Psoas muscle (tissue), 8 donors: ENCODE measurements around the gene DCHS2. TPM values are rescaled to one million over a fixed set of nuclear protein-coding genes. Genes with fewer than 3 reads are reported as not detected.

ENCODE experiments used
- ATAC-seq, 4 donors: fragments of 200-7000 bp; cut with Tn5 transposase; one replicate each; pipeline ENCODE4 v1.9.1; 2020; ENCODE audit warnings: moderate library complexity in 3 of 4, mild to moderate bottlenecking in 2 of 4
- DNase-seq, 2 donors: peaks; one replicate each; pipeline ENCODE4 v3.0.0-alpha.2; 2020
- H3K27ac ChIP-seq: fragments of 200-600 bp; one replicate; pipeline ENCODE4 v1.8.0; 2022
- H3K27me3 ChIP-seq, 3 donors: fragments of 200-600 bp in 1 of 3; one replicate each; pipeline versions ENCODE4 v1.6.1 to v1.8.0; 2013 to 2022; ENCODE audit warnings: low read length in 2 of 3, mild to moderate bottlenecking in 2 of 3, moderate library complexity in 1 of 3; ENCODE audit not compliant: insufficient read depth in 3 of 3
- H3K36me3 ChIP-seq, 2 donors: fragments of 200-600 bp in 1 of 2; one replicate each; pipeline versions ENCODE4 v1.6.1 to v1.8.0; 2013 to 2022; ENCODE audit warnings: low read depth in 1 of 2, mild to moderate bottlenecking in 1 of 2, moderate library complexity in 1 of 2; ENCODE audit not compliant: insufficient read depth in 1 of 2
- H3K4me1 ChIP-seq: fragments of 200-600 bp; one replicate; pipeline ENCODE4 v1.8.0; 2022
- H3K4me3 ChIP-seq: fragments of 200-600 bp; one replicate; pipeline ENCODE4 v1.8.0; 2022; ENCODE audit warnings: mild to moderate bottlenecking
- H3K9me3 ChIP-seq: fragments of 200-600 bp; one replicate; pipeline ENCODE4 v1.8.0; 2022
- WGBS, 3 donors: extraction: QIAGEN DNeasy Blood & Tissue Kit; methylation state at CpG; one replicate each; pipeline versions ENCODE4 v1.1.6 to v1.1.7; 2013; 5-methylcytosine and 5-hydroxymethylcytosine counted together
- intact Hi-C, 2 donors: fragments of 100-400 bp; cut with DNase I; formaldehyde crosslinking; loops; one replicate each; pipeline versions ENCODE4 v1.11.0 to v1.14.2; 2022
- polyA plus RNA-seq, 3 donors: library from polyadenylated mRNA; stranded (reverse); fragments of 200-250 nt; gene quantifications; one replicate each; pipeline ENCODE4 v1.2.3, GENCODE V29; 2013
- total RNA-seq, 4 donors: library from RNA; stranded (reverse); fragmentation: NEBNext Ultra II Directional in 2 of 4; extraction: Animal tissue kit (Norgen Biotek cat#: 25700) in 2 of 4; gene quantifications; one replicate each; pipeline versions ENCODE4 v1.2.1 to v1.2.4, GENCODE V29; 2021 to 2023
- TF ChIP-seq, protein P1 (sequence below): fragments of 200-600 bp; IDR thresholded peaks from one replicate; pipeline ENCODE4 v1.8.0; 2022; ENCODE audit warnings: antibody characterized with exemption
- donor health status: healthy with polysubstance abuse.
- donor health status: DM: no; HTN: no; CAD: no; lungs with moderate emphysema.
- donor health status: Bipolar disorder and iron deficiency.
- donor health status: healthy.
- donor health status: DM: yes; HTN: yes; CAD: no.
- donor health status: DM: no; HTN: no; CAD: no.
- donor health status: DM: no; HTN: no; CAD: no.
- donor health status: DM: yes; HTN: yes; CAD: no.

Gene DCHS2
- total and polyA plus RNA-seq, 7 donors, result 0.01 to 0.84 (median 0.16) TPM; not detected in 1

DNA sequence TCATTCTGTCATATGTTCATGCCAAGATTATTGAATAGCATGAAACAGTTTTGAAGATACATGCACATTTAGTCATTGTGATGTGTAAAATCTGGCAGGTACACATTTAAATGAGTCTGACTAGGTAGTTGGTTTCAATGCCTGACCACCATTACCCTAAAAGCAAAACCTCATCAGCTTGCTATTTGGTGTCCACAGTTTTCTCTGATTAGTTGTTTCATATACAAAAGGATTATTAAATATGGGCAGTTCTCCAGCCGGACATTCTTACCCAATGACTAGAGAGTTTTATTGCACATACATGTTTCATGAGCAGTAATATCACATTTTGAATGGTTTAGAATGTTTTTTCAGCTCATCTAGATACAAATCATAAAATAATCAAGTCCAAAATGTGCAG is 23.7 kb downstream of the DCHS2 start:
- Histone ChIP-seq H3K4me1 (no peaks in the 10 kb centered on the region), H3K27me3 (peaks cover 0 to 2% (median 0%) of the 10 kb centered on the region in 3 donors), H3K9me3 (no peaks in the 10 kb centered on the region), H3K4me3 (no peak overlapping the region), H3K36me3 (no peaks in the 10 kb centered on the region), H3K27ac (no peak overlapping the region)
- TF ChIP-seq, protein P1, sequence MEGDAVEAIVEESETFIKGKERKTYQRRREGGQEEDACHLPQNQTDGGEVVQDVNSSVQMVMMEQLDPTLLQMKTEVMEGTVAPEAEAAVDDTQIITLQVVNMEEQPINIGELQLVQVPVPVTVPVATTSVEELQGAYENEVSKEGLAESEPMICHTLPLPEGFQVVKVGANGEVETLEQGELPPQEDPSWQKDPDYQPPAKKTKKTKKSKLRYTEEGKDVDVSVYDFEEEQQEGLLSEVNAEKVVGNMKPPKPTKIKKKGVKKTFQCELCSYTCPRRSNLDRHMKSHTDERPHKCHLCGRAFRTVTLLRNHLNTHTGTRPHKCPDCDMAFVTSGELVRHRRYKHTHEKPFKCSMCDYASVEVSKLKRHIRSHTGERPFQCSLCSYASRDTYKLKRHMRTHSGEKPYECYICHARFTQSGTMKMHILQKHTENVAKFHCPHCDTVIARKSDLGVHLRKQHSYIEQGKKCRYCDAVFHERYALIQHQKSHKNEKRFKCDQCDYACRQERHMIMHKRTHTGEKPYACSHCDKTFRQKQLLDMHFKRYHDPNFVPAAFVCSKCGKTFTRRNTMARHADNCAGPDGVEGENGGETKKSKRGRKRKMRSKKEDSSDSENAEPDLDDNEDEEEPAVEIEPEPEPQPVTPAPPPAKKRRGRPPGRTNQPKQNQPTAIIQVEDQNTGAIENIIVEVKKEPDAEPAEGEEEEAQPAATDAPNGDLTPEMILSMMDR, result no peak
- no peak for DNase-seq
- WGBS, 3 donors, result 56 to 69% (median 62%) methylated on average over 1 of the region's 1 CpG
- intact Hi-C loops, result no loop called here
- no peak for ATAC-seq

DNA sequence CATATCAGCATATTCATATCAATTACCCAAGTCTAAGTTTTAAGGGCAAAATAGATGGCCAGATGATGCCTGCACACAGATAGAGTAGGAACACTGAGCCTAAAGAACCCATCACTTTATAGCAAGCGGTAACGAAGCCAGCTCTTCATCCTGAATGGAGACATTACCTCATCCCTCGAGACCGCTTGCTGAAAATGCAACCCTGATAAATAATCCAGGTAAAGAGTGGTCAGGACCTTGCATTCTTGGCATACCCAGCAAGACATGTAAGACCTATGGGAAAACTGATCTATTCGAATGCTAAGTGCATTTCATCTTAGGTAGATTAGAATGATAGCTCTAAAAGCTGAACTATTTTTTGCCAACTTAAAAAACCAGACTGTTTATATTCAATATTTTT is 25.3 kb downstream of the DCHS2 start:
- 67 to 71% (median 71%) methylated on average over 5 of the region's 5 CpGs for WGBS, 3 donors
- H3K36me3 ChIP-seq, result no peaks in the 10 kb centered on the region
- H3K4me3 ChIP-seq, result no peak overlapping the region
- TF ChIP-seq, protein P1, result no peak
- ATAC-seq, result no peak
- intact Hi-C loops, result no loop called here
- DNase-seq, result no peak
- H3K4me1 ChIP-seq, result no peaks in the 10 kb centered on the region
- no peaks in the 10 kb centered on the region for H3K9me3 ChIP-seq
- peaks cover 0 to 2% (median 0%) of the 10 kb centered on the region in 3 donors for H3K27me3 ChIP-seq
- no peak overlapping the region for H3K27ac ChIP-seq

DNA sequence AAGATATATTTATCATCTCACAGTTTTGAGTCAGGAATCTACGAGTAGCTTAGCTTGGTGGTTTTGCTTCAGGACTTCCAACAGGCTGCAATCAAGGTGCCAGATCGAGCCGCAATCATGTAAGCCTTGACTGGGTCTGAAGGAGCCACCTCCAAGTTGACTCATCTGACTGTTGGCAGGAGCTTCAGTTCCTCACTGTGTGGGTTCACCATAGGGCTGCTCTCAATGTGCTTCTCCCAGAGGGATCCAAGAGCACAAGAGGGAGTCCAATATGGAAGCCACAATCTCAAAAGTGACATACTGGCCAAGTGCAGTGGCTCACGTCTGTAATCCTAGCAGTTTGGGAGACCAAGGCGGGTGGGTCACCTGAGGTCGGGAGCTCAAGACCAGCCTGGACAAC is 26.5 kb downstream of the DCHS2 start:
- DNase-seq, result no peak
- Histone ChIP-seq H3K27me3 (peaks cover 0 to 2% (median 0%) of the 10 kb centered on the region in 3 donors), H3K27ac (no peak overlapping the region), H3K4me1 (no peaks in the 10 kb centered on the region), H3K4me3 (no peak overlapping the region), H3K36me3 (no peaks in the 10 kb centered on the region), H3K9me3 (no peaks in the 10 kb centered on the region)
- 83 to 88% (median 88%) methylated on average over 6 of the region's 6 CpGs for WGBS, 3 donors
- no peak for ATAC-seq
- TF ChIP-seq, protein P1, result no peak
- intact Hi-C loops, result no loop called here

DNA sequence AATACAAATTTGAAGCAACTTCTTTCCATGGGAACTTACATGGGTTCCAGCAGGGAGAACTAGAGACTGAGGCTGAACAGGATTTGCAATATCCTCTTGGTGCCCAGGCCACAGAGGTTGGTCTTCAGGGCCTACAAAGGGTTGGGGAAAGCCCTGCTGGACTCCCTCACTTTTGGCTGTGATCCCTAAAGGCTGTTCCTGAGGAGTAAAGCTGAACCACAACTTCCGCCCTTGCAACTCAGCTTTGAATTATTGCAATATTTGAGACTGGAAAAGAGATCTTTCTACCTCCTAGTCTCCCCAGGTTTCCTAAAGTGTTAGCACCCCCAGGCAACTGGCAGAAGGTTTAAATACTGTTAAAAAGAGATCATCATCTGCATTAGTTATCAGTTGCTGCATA is 26.9 kb downstream of the DCHS2 start:
- H3K27ac ChIP-seq, result no peak overlapping the region
- H3K27me3 ChIP-seq, result peaks cover 0 to 2% (median 0%) of the 10 kb centered on the region in 3 donors
- TF ChIP-seq, protein P1, result no peak
- no peaks in the 10 kb centered on the region for H3K9me3 ChIP-seq
- WGBS, 3 donors, result 66 to 78% (median 75%) methylated on average over 1 of the region's 1 CpG
- H3K4me1 ChIP-seq, result no peaks in the 10 kb centered on the region
- ATAC-seq (no peak), DNase-seq (no peak)
- no peaks in the 10 kb centered on the region for H3K36me3 ChIP-seq
- intact Hi-C loops, result no loop called here
- H3K4me3 ChIP-seq, result no peak overlapping the region

DNA sequence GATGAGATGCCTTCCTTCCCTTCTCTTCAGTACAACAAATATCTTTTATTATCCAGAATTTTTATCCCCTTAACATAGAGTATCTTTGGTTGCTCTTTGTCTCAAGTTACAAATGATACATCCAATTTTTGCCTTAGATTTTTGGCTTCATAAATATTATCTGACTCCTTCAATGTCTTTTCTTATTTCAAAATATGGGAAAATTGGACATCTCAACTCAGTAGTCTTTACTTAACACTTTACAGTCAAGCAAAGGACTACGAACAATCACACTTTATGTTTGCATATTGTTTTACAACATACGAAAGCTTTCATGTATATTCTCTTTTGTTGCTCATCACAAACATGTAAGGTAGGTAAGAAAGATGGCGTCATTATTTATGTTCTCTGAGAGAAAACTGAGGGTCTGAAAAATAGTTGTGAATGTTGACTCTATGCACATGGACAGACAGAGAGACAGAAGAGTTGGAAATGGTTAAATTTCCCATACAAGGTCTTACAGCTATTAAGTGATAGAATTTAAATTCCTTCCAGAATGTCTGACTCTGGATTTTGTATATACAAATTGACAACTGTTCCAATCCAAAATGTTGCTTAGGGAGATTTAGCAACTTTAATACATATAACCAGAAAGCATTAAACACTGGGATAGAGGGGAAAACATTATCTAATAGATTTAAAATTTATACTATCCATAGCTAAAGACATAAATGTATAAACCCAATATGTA is 29.4 kb downstream of the DCHS2 start:
- intact Hi-C loops, result no loop called here
- Histone ChIP-seq H3K36me3 (no peaks in the 10 kb centered on the region), H3K4me3 (no peak overlapping the region), H3K27ac (no peak overlapping the region), H3K9me3 (no peaks in the 10 kb centered on the region), H3K27me3 (peaks cover 0 to 3% (median 2%) of the 10 kb centered on the region in 3 donors), H3K4me1 (no peaks in the 10 kb centered on the region)
- TF ChIP-seq, protein P1, result no peak
- no peak for ATAC-seq
- WGBS, 3 donors, result 87 to 92% (median 92%) methylated on average over 3 of the region's 3 CpGs
- no peak for DNase-seq
